GM19035 (cell line): ENCODE measurements around the gene ZNF507.
A peak's percentile ranks its signal among the peaks of the same experiment; 100 is the strongest.
"Not testable (repeated sequence)": the region's sequence is repeated elsewhere in the genome, so short reads cannot be mapped to it uniquely, and the experiment has no call there.

Source experiments
- ATAC-seq: cut with Tn5 transposase; IDR thresholded peaks from one replicate; pipeline ENCODE4 v1.9.1; 2021; ENCODE audit not compliant: unreplicated experiment

The ZNF507 gene

GRCh38 chr19:32367063-32367462, 21.7 kb downstream of the ZNF507 start:
- no peak for ATAC-seq

GRCh38 chr19:32367948-32368536, 22.6 kb downstream of the ZNF507 start:
- ATAC-seq = no peak

GRCh38 chr19:32368787-32369186, 23.4 kb downstream of the ZNF507 start:
- ATAC-seq = no peak

GRCh38 chr19:32372726-32373517, 27.5 kb downstream of the ZNF507 start:
- ATAC-seq = no peak

- no peak for ATAC-seq
Observed at GRCh38 chr19:32373585-32374295, 28.3 kb downstream of the ZNF507 start.

GRCh38 chr19:32374362-32374761, 29.0 kb downstream of the ZNF507 start:
- not testable (repeated sequence) for ATAC-seq

GRCh38 chr19:32377088-32377487, 31.7 kb downstream of the ZNF507 start:
- ATAC-seq = not testable (repeated sequence)

- ATAC-seq = no peak
Observed at GRCh38 chr19:32380269-32380668, 34.9 kb downstream of the ZNF507 start.

GRCh38 chr19:32387701-32388392, 42.4 kb downstream of the ZNF507 start:
- no peak for ATAC-seq

GRCh38 chr19:32388393-32388855, 43.0 kb downstream of the ZNF507 start:
- no peak for ATAC-seq

GRCh38 chr19:32392901-32393300, 47.5 kb downstream of the ZNF507 start:
- ATAC-seq = no peak

- ATAC-seq = no peak
Observed at GRCh38 chr19:32396046-32396652, 50.7 kb downstream of the ZNF507 start.

- no peak for ATAC-seq
Observed at GRCh38 chr19:32397671-32398101, 52.3 kb downstream of the ZNF507 start.

GRCh38 chr19:32401992-32402391, 56.6 kb downstream of the ZNF507 start:
- no peak for ATAC-seq

- no peak for ATAC-seq
Observed at GRCh38 chr19:32403291-32403995, 58.0 kb downstream of the ZNF507 start.

- no peak for ATAC-seq
Observed at GRCh38 chr19:32404213-32404932, 59.0 kb downstream of the ZNF507 start.

- peak; percentile 16 for ATAC-seq
Observed at GRCh38 chr19:32404933-32405430, 59.6 kb downstream of the ZNF507 start.

- ATAC-seq = peak; percentile 95
Observed at GRCh38 chr19:32405431-32406160, 60.2 kb downstream of the ZNF507 start, which contains the start of gene DPY19L3. Gene DPY19L3, plus strand, starts transcription at chr19:32405770. Its CDS starts 2,484 bp downstream, at chr19:32408254.
